H7 (cell line): ENCODE data around the gene ADPRH. TPM values are rescaled to one million over a fixed set of nuclear protein-coding genes. Genes with fewer than 3 reads are reported as not detected.
A peak's percentile ranks its signal among the peaks of the same experiment; 100 is the strongest.
"Not testable (repeated sequence)": the region's sequence is repeated elsewhere in the genome, so short reads cannot be mapped to it uniquely, and the experiment has no call there.

Source experiments
- DNase-seq: peaks from one replicate; pipeline ENCODE4 v3.0.0; 2012
- H3K27me3 ChIP-seq: 2 replicates; pipeline ENCODE4 v1.6.0; 2011; ENCODE audit warnings: mild to moderate bottlenecking, low read length; ENCODE audit not compliant: control insufficient read depth, insufficient read depth
- H3K36me3 ChIP-seq: replicated peaks from 2 replicates; pipeline ENCODE4 v1.5.1; 2011; ENCODE audit warnings: low read length; ENCODE audit not compliant: control insufficient read depth, insufficient read depth
- H3K4me3 ChIP-seq: 2 replicates; pipeline ENCODE4 v1.5.1; 2011; ENCODE audit warnings: low read depth, mild to moderate bottlenecking, control low read depth, low read length, moderate library complexity; ENCODE audit not compliant: insufficient read depth
- total RNA-seq: library from RNA; depleted of rRNA; stranded (reverse); fragments of >200 nt; shearing (Covaris generic); gene quantifications from 2 replicates; pipeline ENCODE4 v1.2.3, GENCODE V29; 2014

The ADPRH gene
- total RNA-seq, 1 experiment from 2014 or later = 2.9 TPM

DNA sequence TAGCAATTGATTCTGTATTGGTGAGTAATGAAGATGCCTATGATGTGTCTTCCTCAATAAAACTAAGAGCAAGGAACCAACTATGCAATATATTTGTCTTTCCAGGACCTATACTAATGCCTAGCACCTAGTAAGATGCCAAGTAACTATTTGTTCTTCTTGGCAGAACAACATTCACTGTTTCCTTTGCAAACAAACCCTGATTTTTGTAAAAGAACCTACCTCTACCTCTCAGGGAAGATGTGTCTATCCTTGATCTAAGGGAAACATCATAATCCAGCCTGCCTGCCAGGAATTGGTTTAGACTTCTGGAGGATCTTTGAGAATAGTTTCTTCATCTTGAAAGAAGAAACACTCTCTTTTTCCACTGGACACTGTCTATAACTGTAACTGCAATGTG is 3.8 kb upstream of the ADPRH start:
- Histone ChIP-seq H3K27me3 (peaks cover 12% of the 10 kb centered on the region; the same call in 1 of the 2 replicates), H3K36me3 (no peaks in the 10 kb centered on the region), H3K4me3 (no peak overlapping the region)
- DNase-seq = no peak

DNA sequence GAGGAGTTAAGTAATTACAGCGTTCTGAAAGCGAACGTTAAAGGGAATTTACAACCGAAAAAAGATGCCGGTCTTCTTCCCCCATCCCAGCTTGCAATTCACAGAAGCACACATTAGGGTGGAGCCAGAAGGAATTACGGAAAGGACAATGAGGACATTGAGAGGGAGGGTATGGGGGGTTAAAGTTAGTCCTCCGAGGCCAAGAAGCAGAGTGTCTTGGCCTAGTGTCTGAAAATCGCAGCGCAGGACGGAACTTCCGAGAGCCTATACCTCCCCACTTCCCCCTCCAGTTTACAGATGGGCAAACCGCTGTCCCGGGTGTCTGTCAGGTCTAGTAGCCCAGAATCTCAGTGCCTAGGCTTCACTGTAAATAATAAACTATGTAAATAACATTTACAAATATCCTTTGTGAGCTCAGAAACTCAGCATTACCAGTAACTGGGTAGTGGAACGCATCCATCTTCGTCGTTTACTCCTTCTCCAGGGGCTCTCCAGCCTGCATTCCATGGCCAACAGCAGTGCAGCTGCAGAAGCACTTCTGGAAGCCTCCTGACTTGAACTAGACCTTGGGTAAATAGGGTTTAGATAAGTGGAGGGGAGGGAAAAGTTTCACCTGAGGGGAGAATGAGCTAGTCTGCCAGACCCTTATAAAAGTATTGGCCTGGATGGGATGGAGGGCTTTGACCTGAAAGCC is 922 bp downstream of the ADPRH start:
- peaks cover 12% of the 10 kb centered on the region; the same call in 1 of the 2 replicates for H3K27me3 ChIP-seq
- peak; percentile 59 for DNase-seq
- peak overlapping the region; percentile 74 for H3K4me3 ChIP-seq
- no peaks in the 10 kb centered on the region for H3K36me3 ChIP-seq

DNA sequence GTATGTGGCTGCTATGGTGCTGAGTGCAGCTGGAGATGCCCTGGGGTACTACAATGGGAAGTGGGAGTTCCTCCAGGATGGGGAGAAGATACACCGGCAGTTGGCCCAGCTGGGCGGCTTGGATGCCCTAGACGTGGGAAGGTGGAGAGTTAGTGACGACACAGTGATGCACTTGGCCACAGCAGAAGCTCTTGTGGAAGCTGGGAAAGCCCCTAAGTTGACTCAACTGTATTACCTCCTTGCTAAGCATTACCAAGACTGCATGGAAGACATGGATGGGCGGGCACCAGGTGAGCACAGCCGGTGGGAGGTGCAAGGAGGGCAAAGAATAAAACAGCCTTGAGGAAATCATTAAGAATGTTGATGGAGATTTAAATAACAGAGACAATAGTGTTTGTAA is 2.9 kb downstream of the ADPRH start:
- Histone ChIP-seq H3K27me3 (peaks cover 12% of the 10 kb centered on the region; the same call in 1 of the 2 replicates), H3K4me3 (no peak overlapping the region), H3K36me3 (no peaks in the 10 kb centered on the region)
- DNase-seq = no peak

DNA sequence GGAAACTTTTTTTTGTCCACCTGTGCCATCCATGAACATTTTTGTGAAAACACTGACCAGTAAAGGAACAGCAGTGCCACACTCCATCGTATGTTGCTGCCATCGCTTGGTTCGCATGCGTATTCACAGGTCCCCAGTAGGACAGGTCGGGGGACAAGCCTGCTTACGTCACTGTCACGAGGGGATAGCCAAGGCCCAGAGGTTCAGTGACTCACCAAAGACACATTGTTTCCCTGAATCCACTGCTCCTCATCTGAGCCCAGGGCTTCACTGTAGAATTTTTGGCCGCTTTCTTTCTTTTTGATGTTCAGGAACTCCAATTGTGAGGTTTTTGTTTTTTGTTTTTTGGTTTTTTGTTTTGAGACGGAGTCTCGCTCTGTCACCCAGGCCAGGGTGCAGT is 5.9 kb downstream of the ADPRH start:
- Histone ChIP-seq H3K4me3 (no peak overlapping the region), H3K27me3 (peaks cover under 1% of the 10 kb centered on the region; the same call in 1 of the 2 replicates), H3K36me3 (no peaks in the 10 kb centered on the region)
- no peak for DNase-seq

DNA sequence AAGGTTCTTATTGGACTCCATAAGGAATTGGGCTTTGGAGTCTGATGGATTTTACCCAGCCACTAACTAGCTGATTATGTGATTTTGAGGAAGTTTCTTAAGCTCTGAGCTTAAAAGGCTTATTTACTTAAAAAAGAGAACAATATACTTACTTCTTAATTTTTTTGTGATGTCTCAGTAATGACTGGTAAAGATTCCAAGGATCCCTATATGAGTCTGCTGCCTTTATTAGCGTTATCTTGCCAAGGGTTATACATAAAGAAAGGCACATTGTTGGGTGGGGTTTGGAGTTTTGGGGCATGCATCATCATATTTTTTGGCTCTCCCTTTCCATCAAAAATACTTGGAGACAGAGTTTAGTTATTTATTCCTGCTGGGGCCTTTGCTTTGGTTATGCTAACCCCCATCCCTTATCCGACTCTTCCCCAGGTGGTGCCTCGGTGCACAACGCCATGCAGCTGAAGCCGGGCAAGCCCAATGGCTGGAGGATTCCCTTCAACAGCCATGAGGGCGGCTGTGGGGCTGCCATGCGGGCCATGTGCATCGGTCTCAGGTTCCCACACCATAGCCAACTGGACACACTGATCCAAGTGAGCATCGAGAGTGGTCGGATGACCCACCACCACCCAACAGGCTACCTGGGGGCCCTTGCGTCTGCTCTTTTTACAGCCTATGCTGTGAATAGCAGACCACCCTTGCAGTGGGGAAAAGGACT is 6.7 kb downstream of the ADPRH start:
- Histone ChIP-seq H3K27me3 (no peaks in the 10 kb centered on the region), H3K36me3 (no peaks in the 10 kb centered on the region), H3K4me3 (no peak overlapping the region)
- no peak for DNase-seq

GRCh38 chr3:119586733-119587172 is 7.5 kb downstream of the ADPRH start:
- H3K27me3 ChIP-seq = no peaks in the 10 kb centered on the region
- H3K36me3 ChIP-seq = no peaks in the 10 kb centered on the region
- no peak for DNase-seq
- H3K4me3 ChIP-seq = no peak overlapping the region

GRCh38 chr3:119588112-119588511 is 8.8 kb downstream of the ADPRH start:
- DNase-seq = no peak
- Histone ChIP-seq H3K27me3 (no peaks in the 10 kb centered on the region), H3K36me3 (no peaks in the 10 kb centered on the region), H3K4me3 (no peak overlapping the region)

DNA sequence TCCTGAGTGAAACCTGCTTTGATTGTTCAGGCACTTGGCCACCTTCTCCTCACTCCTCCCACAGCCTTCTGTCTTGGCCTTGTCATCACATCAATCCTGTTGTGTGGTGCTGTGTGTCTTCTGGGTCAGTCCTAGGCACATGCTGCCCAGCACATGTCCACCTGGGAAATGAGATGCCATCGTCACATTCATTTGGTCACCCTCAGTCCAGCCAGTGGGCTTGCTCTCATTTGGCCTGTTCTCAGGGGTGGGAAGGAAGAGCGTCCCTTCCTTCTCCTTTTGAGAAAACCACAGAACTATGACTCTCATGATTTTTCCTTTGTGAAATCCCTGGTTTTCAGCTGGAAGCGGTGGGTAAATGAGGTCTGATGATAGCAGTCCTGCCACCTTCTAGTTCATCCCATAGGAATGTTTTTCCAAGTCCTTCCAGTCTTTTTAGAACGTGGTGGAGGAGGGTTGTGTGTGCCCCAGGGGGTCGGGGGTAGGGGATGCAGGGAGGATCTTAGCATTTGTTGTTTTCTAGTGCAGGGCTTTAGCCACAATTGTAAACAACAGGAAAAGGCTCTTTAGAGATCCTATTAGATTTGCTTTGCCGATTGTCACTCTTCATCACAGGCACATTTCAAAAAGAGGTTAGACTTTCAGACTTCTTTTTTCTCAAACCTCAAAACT is 9.9 kb downstream of the ADPRH start:
- DNase-seq = peak; percentile 50
- H3K27me3 ChIP-seq = no peaks in the 10 kb centered on the region
- H3K4me3 ChIP-seq = no peak overlapping the region
- no peaks in the 10 kb centered on the region for H3K36me3 ChIP-seq

- no peaks in the 10 kb centered on the region for H3K27me3 ChIP-seq
- no peaks in the 10 kb centered on the region for H3K36me3 ChIP-seq
- no peak overlapping the region for H3K4me3 ChIP-seq
- DNase-seq = no peak
These were observed 11.4 kb downstream of the ADPRH start for GRCh38 chr3:119590706-119591105.

DNA sequence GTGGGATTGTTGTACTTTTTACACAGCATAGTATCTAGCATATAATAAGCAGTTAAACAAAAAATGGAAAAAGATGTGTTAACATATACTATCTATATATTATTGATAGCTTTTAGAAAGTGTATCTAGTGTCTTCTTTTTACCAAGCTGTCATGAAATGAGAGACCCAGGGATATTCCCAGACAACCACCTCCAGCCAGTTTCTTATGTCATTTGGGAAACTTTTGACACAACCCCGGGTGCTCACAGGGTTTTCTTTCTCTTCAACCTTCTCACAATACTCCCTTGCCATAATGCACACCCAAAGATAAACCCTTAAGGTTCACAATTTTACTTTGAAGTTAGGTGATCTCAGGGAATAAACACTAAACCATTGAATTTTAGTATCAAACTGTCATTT is 13.6 kb downstream of the ADPRH start:
- Histone ChIP-seq H3K27me3 (no peaks in the 10 kb centered on the region), H3K4me3 (no peak overlapping the region), H3K36me3 (no peaks in the 10 kb centered on the region)
- no peak for DNase-seq

- Histone ChIP-seq H3K27me3 (no peaks in the 10 kb centered on the region), H3K36me3 (no peaks in the 10 kb centered on the region), H3K4me3 (no peak overlapping the region)
- DNase-seq = no peak
These were observed 14.8 kb downstream of the ADPRH start for GRCh38 chr3:119594066-119594465.

DNA sequence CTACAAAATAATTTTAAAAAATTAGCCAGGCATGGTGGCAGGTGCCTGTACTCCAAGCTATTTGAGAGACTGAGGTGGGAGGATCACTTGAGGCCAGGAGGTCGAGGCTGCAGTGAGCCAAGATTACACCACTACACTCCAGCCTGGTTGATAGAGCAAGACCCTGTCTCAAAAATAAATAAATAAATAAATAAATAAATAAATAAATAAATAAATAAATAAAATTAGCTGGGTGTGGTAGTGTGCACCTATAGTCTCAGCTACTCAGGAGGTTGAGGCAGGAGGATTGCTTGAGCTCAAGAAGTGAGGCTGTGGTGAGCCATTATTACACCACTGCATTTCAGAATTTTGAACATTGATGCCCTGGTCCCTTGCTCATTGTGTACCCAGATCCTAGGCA is 15.6 kb downstream of the ADPRH start:
- not testable (repeated sequence) for H3K27me3 ChIP-seq, H3K4me3 ChIP-seq, H3K36me3 ChIP-seq, DNase-seq

- no peak for DNase-seq
These were observed 16.5 kb downstream of the ADPRH start for GRCh38 chr3:119595639-119596334.

DNA sequence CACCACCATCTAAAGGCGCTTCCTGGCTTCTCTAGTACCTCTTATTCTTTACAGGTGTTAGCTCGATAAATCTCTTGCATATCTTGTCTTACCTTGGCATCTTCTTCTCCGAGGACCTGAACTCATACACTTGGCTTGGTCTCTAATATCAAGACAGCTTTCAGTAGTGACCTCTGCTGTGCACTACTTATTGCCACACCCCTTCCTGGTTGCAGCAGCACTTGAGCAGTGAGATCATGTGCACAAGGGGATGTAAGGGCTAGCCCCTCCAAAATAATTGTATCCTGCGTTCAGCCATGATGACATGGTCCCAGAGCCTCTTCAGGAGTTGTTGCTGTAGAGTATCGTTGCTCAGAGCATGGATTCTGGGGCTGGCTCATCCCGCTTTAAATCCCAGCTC is 17.1 kb downstream of the ADPRH start:
- Histone ChIP-seq H3K4me3 (no peak overlapping the region), H3K27me3 (no peaks in the 10 kb centered on the region), H3K36me3 (no peaks in the 10 kb centered on the region)
- DNase-seq = no peak

More at GRCh38 chr3:119595639-119596334, 16.5 kb downstream of the ADPRH start:
- Histone ChIP-seq H3K4me3 (no peak overlapping the region), H3K36me3 (no peaks in the 10 kb centered on the region), H3K27me3 (no peaks in the 10 kb centered on the region)
